Stromal cell of bone marrow (primary cell): ENCODE results near the gene SAMD11.
"Not testable (repeated sequence)": the region's sequence is repeated elsewhere in the genome, so short reads cannot be mapped to it uniquely, and the experiment has no call there.

Source experiments
- DNase-seq: peaks from one replicate; pipeline ENCODE4 v3.0.0-alpha.2; 2012; ENCODE audit warnings: low read depth

The SAMD11 gene

DNA sequence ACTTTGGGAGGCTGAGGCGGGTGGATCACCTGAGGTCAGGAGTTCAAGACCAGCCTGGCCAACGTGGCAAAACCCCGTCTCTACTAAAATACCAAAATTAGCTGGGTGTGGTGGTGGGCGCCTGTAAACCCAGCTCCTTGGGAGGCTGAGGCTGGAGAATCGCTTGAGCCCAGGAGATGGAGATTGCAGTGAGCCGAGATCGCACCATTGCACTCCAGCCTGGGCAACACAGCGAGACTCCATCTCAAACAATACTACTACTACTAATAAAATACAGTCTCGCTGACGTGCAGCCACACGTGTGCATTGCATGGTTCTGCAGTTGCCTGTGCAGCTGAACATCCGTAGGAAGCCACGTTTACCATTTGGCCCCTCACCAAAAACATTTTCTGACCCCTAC is 23.1 kb downstream of the SAMD11 start:
- not testable (repeated sequence) for DNase-seq

DNA sequence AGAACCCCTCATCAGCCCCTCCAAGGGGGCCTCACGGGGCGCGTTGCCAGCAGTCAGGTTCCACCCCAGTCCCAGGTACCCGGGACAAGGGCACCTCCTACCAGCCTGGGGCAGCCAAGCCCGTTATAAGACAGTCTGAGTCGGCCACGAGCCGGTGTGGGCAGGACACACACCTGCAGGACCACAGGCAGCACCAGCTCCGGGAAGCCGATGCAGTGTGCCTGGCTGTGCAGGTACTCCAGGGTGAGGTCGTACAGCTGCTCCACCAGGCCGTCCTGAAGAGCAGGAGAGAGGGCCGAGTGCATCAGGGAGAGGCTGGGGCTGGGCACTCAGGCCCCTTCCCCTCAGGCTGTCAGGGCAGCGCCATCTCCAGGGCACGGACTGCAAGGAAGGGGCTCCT is 24.2 kb downstream of the SAMD11 start:
- no peak for DNase-seq

- DNase-seq: no peak
Observed at GRCh38 chr1:950268-950667, 26.5 kb downstream of the SAMD11 start.

- no peak for DNase-seq
Observed at GRCh38 chr1:950881-951280, 27.2 kb downstream of the SAMD11 start.

DNA sequence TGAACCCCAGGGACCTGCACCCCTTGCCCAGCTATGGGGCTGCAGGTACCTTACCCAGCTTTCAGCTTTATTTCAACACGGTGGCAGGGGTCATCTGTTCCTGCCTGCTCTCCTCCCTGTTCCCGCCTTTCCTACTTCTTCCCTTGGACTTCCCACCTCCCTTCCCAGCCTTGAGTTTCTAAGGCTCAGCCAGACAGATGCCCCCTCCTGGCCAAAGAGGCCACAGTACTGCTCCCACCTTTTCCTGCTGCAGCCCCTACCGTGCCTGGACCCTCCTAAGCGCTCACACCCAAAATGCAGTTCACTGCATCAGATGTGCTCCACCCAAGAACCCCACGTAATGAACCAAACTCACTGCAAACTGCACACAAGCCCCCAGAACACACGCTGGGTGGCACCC is 27.6 kb downstream of the SAMD11 start:
- DNase-seq: no peak

- no peak for DNase-seq
Observed at GRCh38 chr1:952201-952600, 28.5 kb downstream of the SAMD11 start.

- DNase-seq: no peak
Observed at GRCh38 chr1:952603-953002, 28.9 kb downstream of the SAMD11 start.

GRCh38 chr1:953524-954320 is 30.0 kb downstream of the SAMD11 start:
- DNase-seq: no peak

DNA sequence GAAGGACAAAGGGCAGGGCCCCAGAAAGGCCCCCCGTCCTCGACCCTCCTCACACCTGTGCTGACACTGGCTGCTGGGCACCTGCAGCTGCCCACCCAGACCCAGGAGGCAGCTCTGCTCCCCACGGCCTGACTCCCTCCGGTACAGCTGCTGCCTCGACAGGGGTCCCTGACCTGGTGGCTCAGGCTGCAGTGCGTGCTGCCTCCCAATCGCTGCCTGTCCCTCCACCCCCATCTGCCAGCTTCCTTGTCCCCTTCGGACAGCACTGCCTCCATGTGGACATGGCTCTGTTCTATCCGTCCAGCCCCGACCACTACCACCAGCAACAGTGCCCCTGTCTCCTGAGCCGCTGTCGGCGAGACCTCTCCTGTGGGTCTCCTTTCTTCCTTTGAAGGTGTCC is 31.2 kb downstream of the SAMD11 start:
- no peak for DNase-seq

- no peak for DNase-seq
Observed at GRCh38 chr1:955474-955873, 31.8 kb downstream of the SAMD11 start.

DNA sequence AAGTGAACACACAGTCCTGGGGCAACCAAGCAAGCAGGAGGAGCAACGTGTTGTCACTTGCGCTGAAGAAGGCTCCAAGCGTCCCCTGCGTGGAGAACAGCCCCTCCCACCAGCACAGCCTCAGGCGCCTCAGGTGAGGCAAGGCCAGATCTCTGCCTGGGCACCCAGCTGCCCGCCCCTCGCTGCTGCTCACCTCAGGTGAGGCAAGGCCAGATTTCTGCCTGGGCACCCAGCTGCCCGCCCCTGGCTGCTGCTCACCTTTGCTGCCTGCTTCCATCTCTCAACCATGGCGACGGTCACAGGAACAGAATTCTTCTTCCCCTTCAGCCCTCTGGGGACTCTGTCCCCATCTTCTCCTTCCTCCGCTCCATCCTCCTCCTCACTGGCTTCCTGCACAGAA is 32.9 kb downstream of the SAMD11 start:
- DNase-seq: no peak

- DNase-seq: peak; percentile 72
Observed at GRCh38 chr1:958823-959730, 35.4 kb downstream of the SAMD11 start, which contains the start of gene NOC2L. NOC2L (minus strand) TSS chr1:959256; CDS start chr1:959240, 16 bp downstream.

GRCh38 chr1:959731-960362 is 36.1 kb downstream of the SAMD11 start:
- DNase-seq: no peak

GRCh38 chr1:960363-961131 is 36.8 kb downstream of the SAMD11 start, which contains the start of gene KLHL17:
KLHL17 (plus strand) TSS chr1:960584; CDS start chr1:960694, 110 bp downstream.
- no peak for DNase-seq

DNA sequence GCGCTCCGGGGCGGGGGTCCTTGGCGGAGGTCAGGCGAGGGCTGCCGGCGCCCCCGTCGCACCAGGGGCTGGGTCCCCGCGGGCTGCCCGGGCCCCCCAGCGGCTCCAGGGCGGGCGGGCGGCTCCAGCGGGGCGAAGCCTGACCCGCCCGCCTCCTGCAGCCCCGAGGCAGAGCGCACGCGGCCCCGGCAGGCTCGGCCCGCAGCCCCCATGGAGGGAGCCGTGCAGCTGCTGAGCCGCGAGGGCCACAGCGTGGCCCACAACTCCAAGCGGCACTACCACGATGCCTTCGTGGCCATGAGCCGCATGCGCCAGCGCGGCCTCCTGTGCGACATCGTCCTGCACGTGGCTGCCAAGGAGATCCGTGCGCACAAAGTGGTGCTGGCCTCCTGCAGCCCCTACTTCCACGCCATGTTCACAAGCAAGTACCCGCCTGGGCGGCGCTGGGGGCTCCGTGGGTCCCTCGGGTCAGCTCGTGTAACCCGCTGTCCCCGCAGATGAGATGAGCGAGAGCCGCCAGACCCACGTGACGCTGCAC is 37.5 kb downstream of the SAMD11 start:
- DNase-seq: no peak

DNA sequence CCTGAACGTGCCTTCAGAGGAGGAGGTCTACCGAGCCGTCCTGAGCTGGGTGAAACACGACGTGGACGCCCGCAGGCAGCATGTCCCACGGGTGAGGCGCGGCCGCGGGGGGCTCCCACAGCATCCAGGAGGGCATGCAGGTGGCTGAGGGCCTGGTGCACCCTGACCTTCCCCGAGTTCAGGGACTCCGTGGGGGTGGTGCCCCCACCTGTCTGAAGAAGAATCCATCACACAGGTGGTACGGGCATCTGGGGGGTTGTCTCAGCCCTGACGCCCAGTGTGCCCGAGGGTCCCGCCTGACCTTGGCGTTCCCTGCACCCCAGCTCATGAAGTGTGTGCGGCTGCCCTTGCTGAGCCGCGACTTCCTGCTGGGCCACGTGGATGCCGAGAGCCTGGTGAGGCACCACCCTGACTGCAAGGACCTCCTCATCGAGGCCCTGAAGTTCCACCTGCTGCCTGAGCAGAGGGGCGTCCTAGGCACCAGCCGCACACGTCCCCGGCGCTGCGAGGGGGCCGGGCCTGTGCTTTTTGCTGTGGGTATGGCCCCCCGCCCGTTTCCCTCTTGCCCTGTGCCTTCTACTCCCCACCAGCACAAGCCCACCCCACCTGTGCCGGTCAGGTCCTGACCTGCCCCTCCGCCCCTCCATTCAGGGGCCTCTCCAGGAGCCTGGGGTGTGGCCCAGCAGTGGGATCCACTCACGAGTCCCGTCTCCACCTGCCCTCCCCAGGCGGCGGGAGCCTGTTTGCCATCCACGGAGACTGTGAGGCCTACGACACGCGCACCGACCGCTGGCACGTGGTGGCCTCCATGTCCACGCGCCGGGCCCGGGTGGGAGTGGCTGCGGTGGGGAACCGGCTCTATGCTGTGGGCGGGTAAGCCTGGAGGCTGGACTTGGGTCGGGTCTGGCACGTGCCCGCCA is 38.9 kb downstream of the SAMD11 start:
- DNase-seq: no peak

GRCh38 chr1:963301-963651 is 39.6 kb downstream of the SAMD11 start:
- no peak for DNase-seq

DNA sequence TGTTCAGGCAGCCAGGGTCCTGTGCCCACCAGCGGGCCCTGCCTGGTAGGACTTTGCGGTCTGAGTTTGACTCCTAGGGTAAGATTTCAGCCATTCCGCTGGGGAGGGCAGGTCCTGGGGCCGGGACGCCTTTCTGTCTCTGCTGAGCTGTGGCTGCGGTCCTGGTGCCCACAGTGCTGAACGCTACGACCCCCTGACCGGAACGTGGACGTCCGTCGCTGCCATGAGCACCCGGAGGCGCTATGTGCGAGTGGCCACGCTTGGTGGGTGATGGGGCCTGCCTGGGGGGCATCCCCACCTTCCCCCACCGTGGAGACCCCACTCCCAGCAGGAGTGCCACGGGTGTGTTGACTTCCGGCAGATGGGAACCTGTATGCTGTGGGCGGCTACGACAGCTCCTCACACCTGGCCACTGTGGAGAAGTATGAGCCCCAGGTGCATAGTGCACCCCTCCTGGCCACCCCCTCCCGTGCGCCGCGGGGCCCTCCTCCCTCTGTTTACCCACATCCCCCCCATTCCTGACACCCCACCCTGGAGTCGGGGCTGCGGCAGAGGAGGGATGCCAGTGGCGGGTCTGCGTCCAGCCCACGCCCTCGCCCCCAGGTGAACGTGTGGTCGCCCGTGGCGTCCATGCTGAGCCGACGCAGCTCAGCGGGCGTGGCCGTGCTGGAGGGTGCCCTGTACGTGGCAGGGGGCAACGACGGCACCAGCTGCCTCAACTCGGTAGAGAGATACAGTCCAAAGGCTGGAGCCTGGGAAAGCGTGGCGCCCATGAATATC is 40.2 kb downstream of the SAMD11 start:
- no peak for DNase-seq

DNA sequence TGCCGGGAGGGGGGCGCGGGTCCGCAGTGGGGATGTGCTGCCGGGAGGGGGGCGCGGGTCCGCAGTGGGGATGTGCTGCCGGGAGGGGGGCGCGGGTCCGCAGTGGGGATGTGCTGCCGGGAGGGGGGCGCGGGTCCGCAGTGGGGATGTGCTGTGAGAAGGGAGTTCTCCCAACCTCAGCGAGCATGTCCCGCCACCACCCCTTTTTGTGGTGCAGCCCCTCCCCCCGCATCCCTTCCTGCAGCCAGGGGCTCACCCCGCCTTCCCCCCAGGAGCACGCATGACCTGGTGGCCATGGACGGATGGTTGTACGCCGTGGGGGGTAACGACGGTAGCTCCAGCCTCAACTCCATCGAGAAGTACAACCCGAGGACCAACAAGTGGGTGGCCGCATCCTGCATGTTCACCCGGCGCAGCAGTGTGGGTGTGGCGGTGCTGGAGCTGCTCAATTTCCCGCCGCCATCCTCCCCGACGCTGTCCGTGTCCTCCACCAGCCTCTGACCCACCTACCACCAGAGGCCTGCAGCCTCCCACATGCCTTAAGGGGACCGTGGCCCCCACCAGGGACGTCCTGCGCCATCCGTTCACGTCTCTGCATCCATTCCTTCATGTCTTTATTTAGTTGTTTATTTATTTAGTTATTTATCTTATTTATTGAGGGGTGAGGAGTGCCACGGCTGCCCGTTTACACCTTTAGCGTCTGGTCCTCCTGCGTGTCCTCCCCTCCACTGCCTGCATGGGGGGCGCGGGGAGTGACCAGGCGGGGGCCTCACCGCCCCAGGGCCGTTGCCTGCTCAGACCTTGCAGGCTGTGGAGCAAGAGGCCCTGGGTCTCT is 41.2 kb downstream of the SAMD11 start:
- no peak for DNase-seq
